SKM-1 treated with dmso at 0.1 percent for 144 hours (cell line): ENCODE measurements around the gene IQGAP3.
"Not testable (repeated sequence)": the region's sequence is repeated elsewhere in the genome, so short reads cannot be mapped to it uniquely, and the experiment has no call there.

Experiments
- DNase-seq: peaks from one replicate; lab custom pipeline; 2025; ENCODE audit not compliant: unreplicated experiment; lab: John Stamatoyannopoulos, UW

IQGAP3 gene

DNA sequence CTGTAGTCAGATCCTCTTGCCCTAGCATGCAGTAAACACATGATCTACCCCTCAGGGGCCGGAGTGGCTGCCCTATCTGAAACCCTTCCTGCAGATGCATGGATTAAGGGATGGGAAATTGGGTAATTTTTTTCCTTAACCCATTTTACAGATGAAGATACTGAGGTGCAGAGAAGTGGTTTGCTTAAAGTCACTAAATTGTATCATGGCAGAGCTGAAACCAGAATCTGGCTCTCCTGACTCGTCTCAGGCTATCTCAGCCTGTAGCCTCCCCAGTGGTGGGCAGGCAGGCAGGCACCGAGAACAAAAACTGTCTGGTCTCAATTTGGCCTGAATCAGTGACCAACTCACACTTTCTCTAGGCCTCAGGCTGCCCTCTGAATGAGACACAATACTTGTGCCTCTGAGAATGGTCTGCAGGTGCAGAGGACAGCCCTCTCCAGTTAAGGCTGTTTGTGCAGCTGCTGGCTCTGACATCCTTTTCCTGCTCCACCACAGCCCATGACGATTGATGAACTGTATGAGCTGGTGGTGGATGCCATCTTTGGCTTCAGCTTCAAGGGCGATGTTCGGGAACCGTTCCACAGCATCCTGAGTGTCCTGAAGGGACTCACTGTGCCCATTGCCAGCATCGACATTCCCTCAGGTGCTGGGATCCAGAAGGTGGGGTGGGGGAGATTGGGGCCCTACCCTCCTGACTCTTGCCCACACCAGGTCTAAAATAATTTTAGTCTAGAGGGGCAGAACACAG, 20.7 kb upstream of the IQGAP3 start:
- no peak for DNase-seq

- no peak for DNase-seq
These were observed 20.0 kb upstream of the IQGAP3 start for GRCh38 chr1:156592158-156592909.

DNA sequence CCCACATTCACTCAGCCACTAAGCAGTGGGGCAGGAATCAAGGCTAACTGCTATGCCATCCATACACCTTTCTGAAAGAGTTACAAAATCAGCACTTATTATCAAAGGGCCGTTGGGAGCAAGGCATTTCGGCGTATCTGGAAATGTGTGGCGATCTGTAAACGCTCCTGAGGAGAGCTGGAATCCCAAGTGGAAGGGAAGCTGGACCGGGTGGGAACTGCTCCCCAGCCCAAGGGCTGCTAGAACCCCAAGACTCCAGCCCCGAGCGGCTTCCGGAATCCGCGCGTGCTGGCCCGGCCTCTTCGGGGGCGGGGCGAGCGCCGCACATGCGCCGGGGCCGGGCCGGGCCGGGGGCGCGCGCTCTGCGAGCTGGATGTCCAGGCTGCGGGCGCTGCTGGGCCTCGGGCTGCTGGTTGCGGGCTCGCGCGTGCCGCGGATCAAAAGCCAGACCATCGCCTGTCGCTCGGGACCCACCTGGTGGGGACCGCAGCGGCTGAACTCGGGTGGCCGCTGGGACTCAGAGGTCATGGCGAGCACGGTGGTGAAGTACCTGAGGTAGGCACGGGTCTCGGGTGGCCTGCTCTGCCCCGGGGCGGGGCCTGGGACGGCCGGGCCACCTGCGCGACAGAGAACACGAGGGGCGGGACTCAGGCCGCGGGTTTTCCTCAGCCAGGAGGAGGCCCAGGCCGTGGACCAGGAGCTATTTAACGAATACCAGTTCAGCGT, 19.2 kb upstream of the IQGAP3 start, which contains the start of gene NAXE:
Gene NAXE (plus strand): TSS at position 345 of the 726 bp plus-strand sequence. CDS start 29 bp downstream, at position 374.
- peak; percentile 53 for DNase-seq

DNA sequence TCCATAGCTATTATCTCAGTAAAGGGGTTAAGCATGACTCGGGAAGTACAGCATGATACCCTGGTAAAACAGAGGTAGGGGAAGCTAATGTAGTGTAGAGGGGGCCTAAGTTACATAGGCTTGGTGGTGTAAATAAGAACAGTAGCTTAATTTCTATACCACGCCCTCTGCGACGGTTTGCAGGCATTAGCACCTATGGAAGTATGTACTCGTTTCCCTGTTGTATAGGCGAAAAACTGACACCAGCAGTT, 18.7 kb upstream of the IQGAP3 start:
- no peak for DNase-seq

DNA sequence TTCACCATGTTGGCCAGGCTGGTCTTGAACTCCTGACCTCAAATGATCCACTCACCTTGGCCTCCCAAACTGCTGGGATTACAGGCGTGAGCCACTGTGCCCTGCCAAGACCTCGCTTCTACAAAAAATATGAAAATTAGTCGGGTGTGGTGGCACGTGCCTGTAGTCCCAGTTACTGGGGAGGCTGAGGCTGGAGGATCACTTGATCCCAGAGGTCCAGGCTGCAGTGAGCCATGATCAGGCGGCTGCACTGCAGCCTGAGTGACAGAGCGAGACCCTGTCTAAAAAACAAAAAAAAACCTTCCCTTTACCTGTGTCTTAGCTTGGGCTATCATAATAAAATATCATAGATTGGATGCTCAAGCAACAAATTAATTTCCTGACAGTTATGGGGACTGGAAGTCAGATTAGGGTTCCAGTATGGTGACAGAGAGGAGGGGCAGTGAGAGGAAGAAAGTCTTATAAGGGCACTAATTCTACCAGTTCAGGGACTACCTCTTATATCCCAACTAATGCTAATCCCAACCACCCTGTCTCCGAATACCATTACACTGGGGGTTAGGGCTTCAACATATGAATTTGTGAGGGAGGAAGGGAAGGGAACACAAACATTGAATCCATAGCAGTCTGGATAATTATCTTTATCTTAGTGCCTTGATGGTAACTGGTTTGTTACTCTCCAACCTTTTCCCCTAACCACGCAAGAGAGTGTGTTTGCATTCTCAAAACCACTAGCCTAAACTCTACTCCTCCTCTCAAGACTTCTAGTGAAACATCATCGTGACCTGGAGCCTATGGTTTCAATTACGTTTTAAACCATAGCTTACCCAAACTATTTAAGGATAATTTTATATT, 18.2 kb upstream of the IQGAP3 start:
- no peak for DNase-seq

DNA sequence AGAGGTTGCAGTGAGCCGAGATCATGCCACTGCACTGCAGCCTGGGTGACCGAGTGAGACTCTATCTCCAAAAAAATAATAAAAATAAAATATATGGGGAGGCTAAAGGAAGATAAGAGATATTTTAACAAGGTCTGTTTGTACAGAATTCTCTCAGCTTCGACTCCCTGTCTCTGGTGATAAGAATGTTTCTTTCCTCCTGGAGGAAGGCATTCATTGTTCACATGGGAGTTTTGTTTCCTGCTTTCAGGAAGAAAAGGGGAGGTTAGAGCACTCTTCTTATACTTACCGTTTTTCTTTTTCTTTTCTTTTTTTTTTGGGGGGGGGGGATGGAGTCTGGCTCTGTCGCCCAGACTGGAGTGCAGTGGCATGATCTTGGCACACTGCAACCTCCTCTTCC, 17.2 kb upstream of the IQGAP3 start:
- no peak for DNase-seq

DNA sequence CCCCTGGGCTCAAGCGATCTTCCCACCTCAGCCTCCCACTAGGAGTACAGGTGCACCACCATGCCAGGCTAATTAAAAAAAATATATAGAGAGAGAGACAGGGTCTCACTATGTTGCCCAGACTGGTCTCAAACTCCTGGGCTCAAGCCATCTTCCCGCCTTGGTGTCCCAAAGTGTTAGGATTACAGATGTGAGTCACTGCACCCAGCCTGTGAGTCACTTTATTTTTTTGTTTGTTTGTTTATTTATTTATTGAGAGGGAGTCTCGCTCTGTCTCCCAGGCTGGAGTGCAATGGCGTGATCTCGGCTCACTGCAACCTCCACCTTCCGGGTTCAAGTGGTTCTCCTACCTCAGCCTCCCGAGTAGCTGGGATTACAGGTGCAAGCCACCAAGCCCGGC, 15.6 kb upstream of the IQGAP3 start:
- DNase-seq = not testable (repeated sequence)

DNA sequence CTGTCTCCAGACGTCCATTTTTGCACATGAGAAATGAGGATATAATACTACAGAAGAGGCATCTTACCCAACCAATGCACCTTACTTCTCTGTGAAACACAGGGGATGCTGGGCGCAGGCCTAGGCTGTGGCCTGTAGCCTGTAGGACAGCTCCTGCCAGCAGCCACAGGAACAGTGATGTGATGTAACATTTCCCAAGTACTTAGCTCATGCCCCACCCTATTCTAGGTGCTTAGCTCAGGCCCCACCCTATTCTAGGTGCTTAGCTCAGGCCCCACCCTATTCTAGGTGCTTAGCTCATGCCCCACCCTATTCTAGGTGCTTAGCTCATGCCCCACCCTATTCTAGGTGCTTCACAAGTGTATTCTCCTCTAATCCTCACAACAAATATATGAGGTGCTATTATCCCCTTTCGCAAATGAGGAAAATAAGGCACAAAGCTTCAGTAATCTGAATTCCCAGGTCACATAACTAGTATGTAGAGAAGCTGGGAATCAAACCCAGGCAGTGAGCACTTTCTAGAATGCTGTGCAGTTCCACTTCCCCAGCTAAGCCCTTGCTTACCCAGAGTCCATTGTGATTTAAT, 14.6 kb upstream of the IQGAP3 start:
- DNase-seq = no peak

GRCh38 chr1:156586323-156586722, 14.0 kb upstream of the IQGAP3 start:
- DNase-seq = no peak

GRCh38 chr1:156584813-156585212, 12.4 kb upstream of the IQGAP3 start:
- DNase-seq = no peak

- peak; percentile 90 for DNase-seq
These were observed 11.7 kb upstream of the IQGAP3 start for GRCh38 chr1:156583821-156584622.

- DNase-seq = no peak
These were observed 10.1 kb upstream of the IQGAP3 start for GRCh38 chr1:156582388-156583017.

DNA sequence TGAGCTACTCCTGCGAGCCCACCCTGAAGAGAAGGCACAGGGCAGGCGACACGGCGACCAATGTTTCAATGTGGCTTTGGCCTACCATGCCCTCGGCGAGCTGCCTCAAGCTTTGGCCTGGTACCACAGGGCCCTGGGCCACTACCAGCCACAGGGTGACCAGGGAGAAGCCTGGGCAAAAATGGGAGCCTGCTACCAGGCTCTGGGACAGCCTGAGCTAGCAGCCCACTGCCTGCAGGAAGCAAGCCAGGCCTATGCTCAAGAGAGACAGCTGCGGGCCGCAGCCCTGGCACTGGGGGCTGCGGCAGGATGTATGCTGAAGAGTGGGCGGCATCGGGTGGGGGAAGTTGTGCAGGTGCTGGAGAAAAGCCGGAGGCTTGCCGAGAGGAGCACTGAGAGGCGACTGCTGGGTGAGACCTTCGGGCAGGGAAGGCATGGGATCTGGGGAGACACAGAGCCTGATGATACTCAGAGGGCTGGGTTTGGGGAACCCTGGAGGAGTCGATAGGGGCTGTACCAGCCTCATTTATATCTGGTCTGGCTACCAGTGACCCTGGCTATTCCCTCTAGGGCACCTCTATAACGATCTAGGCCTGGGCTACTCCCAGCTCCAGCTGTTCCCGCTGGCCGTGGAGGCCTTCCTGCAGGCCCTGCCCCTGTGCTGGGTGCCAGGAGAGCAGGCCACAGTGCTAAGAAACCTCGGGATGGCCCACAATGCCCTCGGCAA, 9.5 kb upstream of the IQGAP3 start:
- no peak for DNase-seq

- no peak for DNase-seq
These were observed 7.1 kb upstream of the IQGAP3 start, which contains the start of gene TTC24 for GRCh38 chr1:156579472-156579871. Gene TTC24 (plus strand): TSS chr1:156579723. CDS start chr1:156581365, 1,642 bp downstream.

DNA sequence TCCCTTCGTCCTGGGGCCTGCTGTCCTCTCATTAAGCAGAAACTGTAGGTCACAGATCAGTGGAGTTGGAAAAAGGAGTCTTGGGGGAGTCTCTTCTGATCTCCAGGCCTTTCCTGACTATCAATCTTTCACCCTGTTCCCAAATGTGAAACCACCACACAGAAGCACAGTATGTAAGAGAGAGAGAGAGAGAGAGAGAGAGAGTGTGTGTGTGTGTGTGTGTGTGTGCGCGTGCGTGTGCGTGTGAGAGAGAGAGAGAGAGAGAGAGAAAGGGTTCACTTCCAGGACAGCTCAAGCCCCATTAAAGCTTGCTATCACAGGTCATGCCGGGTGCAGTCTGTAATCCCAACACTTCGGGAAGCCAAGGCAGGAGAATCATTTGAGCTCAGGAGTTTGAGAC, 5.7 kb upstream of the IQGAP3 start:
- DNase-seq = no peak

GRCh38 chr1:156577550-156577949, 5.2 kb upstream of the IQGAP3 start:
- no peak for DNase-seq

DNA sequence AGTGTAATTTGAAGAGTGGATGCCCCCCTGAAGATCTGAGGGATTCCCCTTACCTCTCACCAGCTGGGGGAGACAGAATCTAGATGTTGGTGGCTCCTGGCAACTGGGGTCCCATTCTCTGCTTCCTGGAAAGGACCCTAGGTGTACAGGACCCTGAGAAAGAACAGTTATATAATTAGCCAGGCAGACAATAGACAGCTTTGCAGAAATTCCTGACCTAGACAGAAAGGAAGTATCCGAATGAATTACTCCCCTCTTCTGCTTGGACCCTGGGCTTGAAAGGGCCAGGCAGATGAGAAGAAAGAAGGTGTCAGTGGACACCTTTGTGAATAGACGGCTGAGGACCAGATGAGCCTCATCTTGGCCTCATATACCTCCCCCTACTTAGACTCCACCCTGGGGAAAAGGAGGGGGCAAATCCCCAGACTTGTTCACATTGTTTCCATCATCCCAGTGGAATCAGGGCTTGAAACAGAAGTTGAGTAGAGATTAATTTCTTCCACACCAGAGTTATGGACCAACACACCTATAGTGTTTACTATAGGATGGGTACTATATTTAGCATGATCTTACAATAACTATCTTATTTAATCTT, 1.8 kb upstream of the IQGAP3 start:
- no peak for DNase-seq

- DNase-seq = no peak
These were observed 276 bp upstream of the IQGAP3 start for GRCh38 chr1:156572663-156573018.
